GM19468 (cell line): ENCODE data around the gene MEGF9.
"Not testable (repeated sequence)": the region's sequence is repeated elsewhere in the genome, so short reads cannot be mapped to it uniquely, and the experiment has no call there.

Experiments used
- ATAC-seq: cut with Tn5 transposase; IDR thresholded peaks from one replicate; pipeline ENCODE4 v1.9.1; 2021; ENCODE audit warnings: mild to moderate bottlenecking, moderate library complexity, moderate number of reproducible peaks; ENCODE audit not compliant: unreplicated experiment; ENCODE audit errors: extremely low read depth

Gene MEGF9

DNA sequence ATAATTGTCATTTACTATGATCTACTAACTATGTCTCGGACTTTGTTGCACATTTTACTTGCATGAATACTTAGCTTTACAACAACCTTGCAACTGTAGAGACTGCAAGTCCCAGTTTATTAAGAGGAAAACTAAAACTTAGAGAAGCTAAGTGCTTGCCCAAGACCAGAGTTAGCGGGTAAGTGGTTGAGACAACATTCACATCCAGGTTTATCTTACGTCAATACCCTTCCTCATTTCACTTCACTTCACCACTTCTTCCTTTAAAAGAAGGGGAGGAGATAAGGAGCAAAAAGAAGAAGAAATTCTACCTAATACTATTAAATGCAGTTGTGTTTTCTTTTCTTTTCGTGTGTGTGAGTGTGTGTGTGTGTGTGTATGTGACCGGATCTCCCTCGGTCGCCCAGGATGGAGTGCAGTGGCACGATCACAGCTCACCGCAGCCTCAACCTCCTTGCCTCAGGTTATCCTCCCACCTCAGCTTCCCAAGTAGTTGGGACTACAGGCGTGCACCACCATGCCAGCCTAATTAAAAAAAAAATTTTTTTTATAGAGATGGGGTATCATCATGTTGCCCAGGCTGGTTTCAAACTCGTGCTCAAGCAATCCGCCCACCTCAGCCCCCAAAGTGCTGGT, 37.4 kb downstream of the MEGF9 start:
- no peak for ATAC-seq

DNA sequence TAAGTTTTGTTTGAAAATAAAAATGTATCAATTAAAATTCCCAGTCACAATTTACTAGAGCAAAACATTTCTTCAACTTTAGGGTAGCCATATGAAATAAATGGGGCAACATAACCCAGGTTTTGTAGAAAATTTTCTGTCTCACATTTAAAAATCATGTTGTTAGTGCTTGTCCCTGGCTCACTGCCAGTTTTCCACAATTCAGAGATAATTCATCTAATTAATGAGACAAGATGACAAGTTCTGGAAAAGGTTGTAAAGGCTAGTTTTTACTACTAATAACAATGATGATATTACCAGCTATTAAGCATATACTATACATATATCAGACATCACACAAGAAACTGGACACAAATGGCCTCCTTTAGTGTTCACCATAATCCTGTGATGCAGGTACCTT, 45.9 kb downstream of the MEGF9 start:
- no peak for ATAC-seq

- no peak for ATAC-seq
These were observed 50.3 kb downstream of the MEGF9 start for GRCh38 chr9:120663950-120664349.

DNA sequence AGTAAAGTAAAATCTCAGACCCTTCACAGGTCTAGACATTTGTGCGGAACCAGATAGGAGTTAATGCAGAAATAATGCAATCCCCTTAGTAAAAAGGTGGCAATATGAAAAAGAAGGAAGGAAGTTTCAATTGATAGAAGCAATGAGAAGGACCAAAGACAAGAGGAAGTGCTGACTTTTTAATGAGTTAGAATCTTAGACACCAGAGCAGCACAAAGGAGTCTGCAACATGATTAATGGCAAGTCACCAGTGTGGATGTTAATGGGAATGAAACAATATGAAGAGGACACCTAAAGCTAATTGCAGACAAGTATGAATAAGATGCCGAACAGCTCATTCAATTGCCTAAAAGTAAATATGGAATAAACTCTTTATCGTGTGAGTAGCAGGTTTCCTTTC, 50.9 kb downstream of the MEGF9 start:
- no peak for ATAC-seq

- ATAC-seq = no peak
These were observed 51.8 kb downstream of the MEGF9 start for GRCh38 chr9:120662513-120662912.

- ATAC-seq = no peak
These were observed 54.6 kb downstream of the MEGF9 start for GRCh38 chr9:120659676-120660075.

DNA sequence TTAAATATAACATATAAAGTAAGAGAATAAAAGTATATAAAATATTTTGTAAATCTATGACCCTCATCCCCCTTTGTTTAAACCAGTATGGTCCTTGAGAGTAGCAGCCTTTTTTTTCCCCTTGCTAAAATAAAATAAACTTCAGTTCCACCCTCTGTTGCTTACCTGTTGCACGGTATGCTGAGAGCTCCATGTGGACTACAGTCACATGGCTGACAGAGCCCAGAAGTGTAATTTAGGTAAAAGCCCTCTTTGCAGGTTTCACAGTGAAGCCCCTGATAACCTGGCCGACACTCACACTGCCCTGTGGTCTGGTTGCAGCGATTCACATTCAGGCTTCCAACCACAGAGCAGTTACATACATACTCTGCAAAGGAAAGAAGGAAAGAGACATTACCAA, 55.1 kb downstream of the MEGF9 start:
- ATAC-seq = no peak

GRCh38 chr9:120655005-120655622, 59.2 kb downstream of the MEGF9 start:
- ATAC-seq = no peak

GRCh38 chr9:120654272-120654671, 60.0 kb downstream of the MEGF9 start:
- ATAC-seq = no peak

GRCh38 chr9:120653762-120654161, 60.5 kb downstream of the MEGF9 start:
- no peak for ATAC-seq

GRCh38 chr9:120652934-120653333, 61.3 kb downstream of the MEGF9 start:
- no peak for ATAC-seq

- no peak for ATAC-seq
These were observed 63.9 kb downstream of the MEGF9 start for GRCh38 chr9:120650352-120650751.

DNA sequence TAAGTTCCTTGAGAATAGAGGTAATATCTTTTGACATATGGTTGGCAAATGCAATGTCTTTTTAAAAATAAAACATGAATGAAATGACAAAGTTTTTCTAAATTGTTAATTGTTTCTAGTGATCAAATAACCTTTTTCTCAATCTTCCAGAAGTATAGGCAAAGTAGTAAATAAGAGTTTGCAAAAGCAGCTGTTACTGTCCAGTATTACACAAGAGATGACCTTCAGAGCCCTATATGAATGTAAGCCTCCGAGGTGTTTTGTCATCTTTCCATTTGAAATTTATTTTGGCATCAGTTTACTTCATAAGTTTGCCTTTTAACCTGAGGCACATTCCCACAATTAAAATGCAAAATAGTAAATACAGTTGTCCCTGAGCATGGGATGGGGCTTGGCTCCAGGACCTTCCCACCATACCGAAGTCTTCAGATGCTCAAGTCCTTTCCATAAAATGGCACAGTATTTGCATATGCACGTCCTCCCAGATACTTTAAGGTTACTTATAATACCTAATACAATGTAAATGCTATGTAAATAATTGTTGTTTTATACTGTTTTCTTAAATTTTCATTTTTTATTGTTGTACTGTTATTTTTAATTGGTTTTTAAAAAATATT, 65.6 kb downstream of the MEGF9 start:
- ATAC-seq = no peak

DNA sequence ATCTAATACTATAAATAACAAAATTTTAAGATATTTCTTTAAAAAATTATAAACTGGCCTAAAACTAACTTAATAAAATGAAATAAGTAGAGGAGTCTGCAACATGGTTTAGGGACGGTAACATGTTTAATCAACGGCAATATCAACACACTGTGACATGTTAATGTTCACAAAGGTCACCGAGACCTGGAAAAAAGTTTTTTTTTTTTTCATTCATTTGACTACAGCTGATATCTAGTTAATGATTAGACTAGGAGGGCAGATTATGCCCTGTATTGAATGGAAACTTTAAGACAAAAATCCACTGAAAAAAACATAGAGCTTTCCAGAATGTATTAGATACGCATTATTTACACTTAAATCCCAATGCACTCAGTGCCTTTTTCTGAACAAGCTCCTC, 67.3 kb downstream of the MEGF9 start:
- no peak for ATAC-seq

DNA sequence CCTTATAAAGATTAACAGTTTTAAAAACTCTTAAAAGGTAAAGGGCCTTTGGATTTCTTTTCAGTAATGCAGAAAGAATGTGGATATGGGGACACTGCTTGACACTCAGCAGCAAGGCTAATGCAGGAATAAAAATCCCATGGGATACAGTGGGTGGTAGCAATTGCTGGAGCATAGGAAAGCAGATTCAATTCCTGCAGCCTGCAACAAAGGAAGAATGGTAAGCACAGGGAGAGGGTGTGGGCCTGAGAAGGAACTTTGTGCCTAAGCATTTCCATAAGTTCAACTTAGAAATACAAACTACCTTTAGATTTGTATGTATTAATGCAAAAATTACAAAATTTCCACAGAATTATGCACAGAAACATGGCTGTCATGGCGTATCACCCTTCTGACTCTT, 68.5 kb downstream of the MEGF9 start:
- no peak for ATAC-seq

- no peak for ATAC-seq
These were observed 71.2 kb downstream of the MEGF9 start for GRCh38 chr9:120643061-120643460.

DNA sequence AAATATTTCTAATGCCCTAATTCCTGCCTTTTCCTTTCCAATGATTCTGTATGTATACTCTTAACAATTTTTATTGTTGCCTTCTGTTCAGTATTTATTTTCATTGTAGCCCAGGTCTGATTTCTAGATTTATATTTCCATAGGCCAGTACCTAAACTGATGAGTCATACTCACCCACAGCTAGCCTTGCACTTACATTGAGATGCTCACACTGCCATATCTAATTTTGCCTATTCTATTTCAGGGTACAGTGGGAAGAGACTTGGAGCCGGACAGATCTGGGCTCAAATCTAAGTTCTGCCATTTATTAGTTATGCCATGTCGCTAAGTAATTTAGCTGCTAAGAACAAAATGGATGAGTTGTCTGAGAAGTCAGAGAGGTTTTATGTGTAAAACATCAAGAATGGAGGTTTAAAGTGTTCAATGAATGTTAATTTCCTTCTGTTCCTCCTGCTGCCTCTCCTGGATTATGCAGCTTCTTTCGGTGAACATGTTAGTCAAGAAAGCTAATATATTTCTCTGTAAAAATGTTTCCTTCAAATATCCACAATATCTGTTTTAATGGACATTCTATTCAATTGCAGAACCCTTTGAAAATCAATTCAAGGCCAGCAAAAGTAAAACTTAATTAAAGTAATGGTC, 72.0 kb downstream of the MEGF9 start:
- no peak for ATAC-seq

- not testable (repeated sequence) for ATAC-seq
These were observed 73.4 kb downstream of the MEGF9 start for GRCh38 chr9:120640874-120641273.

DNA sequence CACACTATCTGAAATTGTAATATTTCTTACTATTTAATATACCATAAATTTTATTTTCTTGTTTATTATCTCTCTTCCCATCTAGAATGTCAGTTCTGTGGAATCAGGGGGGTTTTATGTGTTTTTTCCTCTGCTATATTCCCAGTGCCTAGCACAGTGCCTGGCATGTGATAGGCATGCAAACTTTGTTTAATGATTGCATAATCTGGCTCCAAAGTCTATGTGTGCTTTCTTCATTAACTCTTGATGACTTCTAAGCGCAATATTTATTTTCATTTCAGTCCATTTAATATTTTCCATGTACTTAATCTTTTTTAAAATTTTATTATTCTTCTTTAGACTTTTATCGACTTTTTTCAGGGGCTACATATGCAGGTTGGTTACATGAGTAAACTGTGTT, 73.9 kb downstream of the MEGF9 start:
- no peak for ATAC-seq

DNA sequence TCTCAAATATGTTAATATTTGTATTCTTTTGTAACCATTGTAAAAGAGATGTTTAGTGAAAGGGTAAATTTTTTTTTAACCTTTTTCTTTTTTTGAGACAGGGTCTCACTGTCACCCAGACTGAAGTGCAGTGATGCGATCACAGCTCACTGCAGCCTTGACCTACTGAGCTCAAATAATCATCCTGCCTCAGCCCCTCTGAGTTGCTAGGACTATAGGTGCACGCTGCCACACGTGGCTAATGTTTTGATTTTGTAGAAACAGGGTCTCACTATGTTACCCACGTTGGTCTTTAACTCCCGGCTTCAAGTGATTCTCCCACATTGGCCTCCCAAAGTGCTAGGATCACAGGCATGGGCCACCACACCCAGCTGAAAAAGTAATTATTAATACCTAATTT, 76.4 kb downstream of the MEGF9 start:
- ATAC-seq = no peak

GRCh38 chr9:120636194-120636957, 77.9 kb downstream of the MEGF9 start:
- ATAC-seq = no peak
